A673 (cell line): ENCODE data around the gene BARX1. TPM values are rescaled to one million over a fixed set of nuclear protein-coding genes. Genes with fewer than 3 reads are reported as not detected.

Experiments
- BruUV-seq: library from RNA; stranded (reverse); fragments of 400-500 nt; replicated peaks from 2 replicates; lab custom pipeline; 2021; lab: Mats Ljungman, UMichigan
- CTCF ChIA-PET: fragments of 300-600 bp; sonication (Branson Sonifier 250); formaldehyde crosslinking; loops from one replicate; lab custom pipeline; 2022; ENCODE audit warnings: antibody characterized with exemption; lab: Charles Lee
- POLR2A ChIA-PET: fragments of 300-600 bp; sonication (Branson Sonifier 250); formaldehyde crosslinking; loops from one replicate; lab custom pipeline; 2022; ENCODE audit warnings: antibody characterized with exemption; ENCODE audit not compliant: low non-redundant PET; lab: Charles Lee
- DNase-seq: peaks from one replicate; pipeline ENCODE4 v3.0.0-alpha.2; 2015; ENCODE audit warnings: low spot score
- H3K27ac ChIP-seq: fragments of 200-600 bp; sonication (generic); 2 replicates; pipeline ENCODE4 v1.5.1; 2016; ENCODE audit warnings: mixed run types, low read depth, mild to moderate bottlenecking, mixed read lengths, antibody characterized with exemption, low read length; ENCODE audit not compliant: poor library complexity, severe bottlenecking
- H3K27me3 ChIP-seq: fragments of 200-600 bp; sonication (generic); replicated peaks from 2 replicates; pipeline ENCODE4 v1.6.1; 2017; ENCODE audit warnings: mixed run types, low read depth, mild to moderate bottlenecking, mixed read lengths, antibody characterized with exemption, low read length; ENCODE audit not compliant: insufficient read depth, poor library complexity
- H3K36me3 ChIP-seq: fragments of 200-600 bp; sonication (generic); 2 replicates; pipeline ENCODE4 v1.6.1; 2016; ENCODE audit warnings: mixed run types, mild to moderate bottlenecking, mixed read lengths, antibody characterized with exemption, low read length; ENCODE audit not compliant: insufficient read depth, poor library complexity, severe bottlenecking
- H3K4me1 ChIP-seq: fragments of 200-600 bp; sonication (generic); 2 replicates; pipeline ENCODE4 v1.6.1; 2017; ENCODE audit warnings: mixed run types, mild to moderate bottlenecking, mixed read lengths, antibody characterized with exemption, low read length; ENCODE audit not compliant: insufficient read depth, poor library complexity, severe bottlenecking
- H3K4me3 ChIP-seq: fragments of 200-600 bp; sonication (generic); 2 replicates; pipeline ENCODE4 v1.5.1; 2016; ENCODE audit warnings: low read depth, mixed run types, mild to moderate bottlenecking, mixed read lengths, low read length; ENCODE audit not compliant: poor library complexity, severe bottlenecking
- H3K9me3 ChIP-seq: fragments of 200-600 bp; sonication (generic); 2 replicates; pipeline ENCODE4 v1.6.1; 2016; ENCODE audit warnings: mixed run types, low read depth, mild to moderate bottlenecking, mixed read lengths, antibody characterized with exemption, low read length; ENCODE audit not compliant: poor library complexity, severe bottlenecking
- CTCF ChIP-seq: fragments of 300-800, 200-600 bp; sonication (generic); conservative IDR thresholded peaks from 2 replicates; pipeline ENCODE4 v1.5.1; 2017; ENCODE audit warnings: low read depth, mild to moderate bottlenecking, antibody characterized with exemption, low read length, moderate library complexity, mixed read lengths
- EZH2 ChIP-seq: fragments of 200-600 bp; sonication (generic); IDR thresholded peaks from 2 replicates; pipeline ENCODE4 v1.6.1; 2017; ENCODE audit warnings: borderline replicate concordance, low read depth, mild to moderate bottlenecking, mixed read lengths, antibody characterized with exemption, low read length; ENCODE audit not compliant: poor library complexity, severe bottlenecking
- intact Hi-C: fragments of 100-400 bp; cut with micrococcal nuclease; formaldehyde crosslinking; loops from one replicate; pipeline ENCODE4 v1.10.0; 2022; ENCODE audit not compliant: unreplicated experiment
- total RNA-seq: library from RNA; stranded (reverse); gene quantifications from 2 replicates; pipeline ENCODE4 v1.2.3, GENCODE V29; 2021

The BARX1 gene
- total RNA-seq, 1 experiment from 2014 or later = 9.8 TPM

GRCh38 chr9:93953496-93954433, 1.4 kb downstream of the BARX1 start:
- H3K27me3 ChIP-seq = peaks cover 88% of the 10 kb centered on the region
- intact Hi-C loops = no loop called here
- DNase-seq = no peak

GRCh38 chr9:93952784-93953495, 2.2 kb downstream of the BARX1 start:
- no peaks in the 10 kb centered on the region for H3K36me3 ChIP-seq
- peaks cover 4% of the 10 kb centered on the region for H3K4me1 ChIP-seq
- peak; percentile 84 for TF ChIP-seq EZH2
- TF ChIP-seq CTCF = no peak
- no peaks in the 10 kb centered on the region for H3K9me3 ChIP-seq
- POLR2A ChIA-PET = no interaction called here
- peaks cover 88% of the 10 kb centered on the region for H3K27me3 ChIP-seq
- CTCF ChIA-PET = no interaction called here
- intact Hi-C loops = no loop called here
- DNase-seq = no peak
- H3K4me3 ChIP-seq = no peak overlapping the region
- no TSS peak for BruUV-seq
- no peak overlapping the region for H3K27ac ChIP-seq

More at GRCh38 chr9:93953496-93954433, 1.4 kb downstream of the BARX1 start:
- BruUV-seq = TSS peak; percentile 71
- POLR2A ChIA-PET = no interaction called here
- no peak overlapping the region for H3K27ac ChIP-seq
- peak; percentile 3 for TF ChIP-seq EZH2
- TF ChIP-seq CTCF = no peak
- H3K36me3 ChIP-seq = no peaks in the 10 kb centered on the region
- CTCF ChIA-PET = no interaction called here
- peak overlapping the region; percentile 48 for H3K4me3 ChIP-seq
- no peaks in the 10 kb centered on the region for H3K9me3 ChIP-seq
- peaks cover 5% of the 10 kb centered on the region for H3K4me1 ChIP-seq

GRCh38 chr9:93952119-93952783, 2.9 kb downstream of the BARX1 start:
- no peaks in the 10 kb centered on the region for H3K9me3 ChIP-seq

More at GRCh38 chr9:93952119-93952783, 2.9 kb downstream of the BARX1 start:
- H3K27ac ChIP-seq = no peak overlapping the region
- peaks cover 89% of the 10 kb centered on the region for H3K27me3 ChIP-seq
- peaks cover 4% of the 10 kb centered on the region for H3K4me1 ChIP-seq
- CTCF ChIA-PET = no interaction called here
- DNase-seq = no peak
- BruUV-seq = no TSS peak
- no peaks in the 10 kb centered on the region for H3K36me3 ChIP-seq
- H3K4me3 ChIP-seq = no peak overlapping the region
- POLR2A ChIA-PET = no interaction called here
- intact Hi-C loops = no loop called here
- TF ChIP-seq EZH2 (no peak), CTCF (no peak)
